Mesothelial cell of epicardium (in vitro differentiated cells): ENCODE measurements around the gene PSMD6. TPM values are rescaled to one million over a fixed set of nuclear protein-coding genes. Genes with fewer than 3 reads are reported as not detected.

Source experiments
- DNase-seq, 2 experiments: peaks; one replicate each; pipeline ENCODE4 v3.0.0; 2021; ENCODE audit warnings: low spot score in 2 of 2; ENCODE audit not compliant: unreplicated experiment in 2 of 2
- H3K27ac Mint-ChIP-seq: 2 replicates; pipeline ENCODE4 v1.8.0; 2021; ENCODE audit warnings: mixed read lengths
- H3K27me3 Mint-ChIP-seq: 2 replicates; pipeline ENCODE4 v1.8.0; 2021; ENCODE audit warnings: low read depth, mixed read lengths
- H3K36me3 Mint-ChIP-seq: 2 replicates; pipeline ENCODE4 v1.8.0; 2021; ENCODE audit warnings: mixed read lengths
- H3K4me1 Mint-ChIP-seq: 2 replicates; pipeline ENCODE4 v1.8.0; 2021; ENCODE audit warnings: mixed read lengths
- H3K4me3 Mint-ChIP-seq: 2 replicates; pipeline ENCODE4 v1.8.0; 2021; ENCODE audit warnings: mild to moderate bottlenecking, moderate library complexity, mixed read lengths
- H3K9me3 Mint-ChIP-seq: 2 replicates; pipeline ENCODE4 v1.8.0; 2021; ENCODE audit warnings: mixed read lengths
- total RNA-seq: library from RNA; stranded (reverse); gene quantifications from 3 replicates; pipeline ENCODE4 v1.2.1, GENCODE V29; 2021
- TF ChIP-seq, protein P1 (sequence below): fragments of 200-600 bp; sonication (generic); IDR thresholded peaks from one replicate; pipeline ENCODE4 v1.5.0; 2021; ENCODE audit warnings: antibody characterized with exemption; ENCODE audit not compliant: unreplicated experiment

The PSMD6 gene
- total RNA-seq, 1 donor from 2014 or later = 73.4 TPM

DNA sequence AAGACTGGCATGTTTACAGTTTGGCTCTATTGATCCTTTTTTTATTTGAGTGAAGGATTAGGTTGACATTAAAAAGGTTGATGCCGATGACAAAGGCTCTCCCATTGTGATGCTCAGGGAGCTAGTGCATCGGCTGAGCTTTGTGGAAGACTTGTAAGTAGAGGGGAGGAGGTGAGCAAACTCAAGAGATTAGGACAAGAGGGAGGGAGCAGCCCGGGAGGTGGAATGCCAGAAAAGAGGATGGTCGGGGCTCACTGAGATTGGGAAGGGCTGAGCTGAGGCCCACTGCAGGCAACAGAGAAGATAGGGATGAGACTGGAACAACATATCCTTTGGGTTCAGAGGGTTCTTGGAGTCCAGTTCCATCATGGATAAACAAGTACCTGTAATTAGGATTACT is 26.5 kb upstream of the PSMD6 start:
- Mint-ChIP-seq H3K4me1 (peaks cover 19% of the 10 kb centered on the region), H3K9me3 (no peaks in the 10 kb centered on the region), H3K4me3 (no peak overlapping the region), H3K36me3 (no peaks in the 10 kb centered on the region), H3K27me3 (peaks cover 17% of the 10 kb centered on the region), H3K27ac (no peak overlapping the region)
- no peak for DNase-seq
- TF ChIP-seq, protein P1, sequence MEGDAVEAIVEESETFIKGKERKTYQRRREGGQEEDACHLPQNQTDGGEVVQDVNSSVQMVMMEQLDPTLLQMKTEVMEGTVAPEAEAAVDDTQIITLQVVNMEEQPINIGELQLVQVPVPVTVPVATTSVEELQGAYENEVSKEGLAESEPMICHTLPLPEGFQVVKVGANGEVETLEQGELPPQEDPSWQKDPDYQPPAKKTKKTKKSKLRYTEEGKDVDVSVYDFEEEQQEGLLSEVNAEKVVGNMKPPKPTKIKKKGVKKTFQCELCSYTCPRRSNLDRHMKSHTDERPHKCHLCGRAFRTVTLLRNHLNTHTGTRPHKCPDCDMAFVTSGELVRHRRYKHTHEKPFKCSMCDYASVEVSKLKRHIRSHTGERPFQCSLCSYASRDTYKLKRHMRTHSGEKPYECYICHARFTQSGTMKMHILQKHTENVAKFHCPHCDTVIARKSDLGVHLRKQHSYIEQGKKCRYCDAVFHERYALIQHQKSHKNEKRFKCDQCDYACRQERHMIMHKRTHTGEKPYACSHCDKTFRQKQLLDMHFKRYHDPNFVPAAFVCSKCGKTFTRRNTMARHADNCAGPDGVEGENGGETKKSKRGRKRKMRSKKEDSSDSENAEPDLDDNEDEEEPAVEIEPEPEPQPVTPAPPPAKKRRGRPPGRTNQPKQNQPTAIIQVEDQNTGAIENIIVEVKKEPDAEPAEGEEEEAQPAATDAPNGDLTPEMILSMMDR = no peak

DNA sequence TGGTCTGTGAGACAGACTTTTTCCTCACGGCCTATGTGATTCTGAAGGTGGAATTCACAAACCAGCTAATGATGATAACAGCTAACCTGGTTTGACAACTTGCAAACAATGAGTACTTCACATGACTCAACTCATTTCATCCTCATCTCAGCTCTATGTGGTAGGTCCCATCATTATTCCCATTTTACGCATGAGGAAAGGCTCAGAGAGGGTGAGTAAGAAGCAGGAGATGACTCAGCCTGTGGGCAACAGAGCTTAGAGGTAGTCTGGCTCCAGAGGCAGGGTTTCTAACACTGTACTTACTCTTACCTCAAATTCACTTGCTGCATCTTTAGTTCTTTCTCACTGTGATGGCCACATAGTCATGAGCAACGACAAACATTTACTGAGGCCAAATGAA is 25.8 kb upstream of the PSMD6 start:
- Mint-ChIP-seq H3K4me3 (no peak overlapping the region), H3K27ac (no peak overlapping the region), H3K27me3 (peaks cover 17% of the 10 kb centered on the region), H3K36me3 (no peaks in the 10 kb centered on the region), H3K9me3 (no peaks in the 10 kb centered on the region), H3K4me1 (peaks cover 19% of the 10 kb centered on the region)
- TF ChIP-seq, protein P1 = no peak
- no peak for DNase-seq

DNA sequence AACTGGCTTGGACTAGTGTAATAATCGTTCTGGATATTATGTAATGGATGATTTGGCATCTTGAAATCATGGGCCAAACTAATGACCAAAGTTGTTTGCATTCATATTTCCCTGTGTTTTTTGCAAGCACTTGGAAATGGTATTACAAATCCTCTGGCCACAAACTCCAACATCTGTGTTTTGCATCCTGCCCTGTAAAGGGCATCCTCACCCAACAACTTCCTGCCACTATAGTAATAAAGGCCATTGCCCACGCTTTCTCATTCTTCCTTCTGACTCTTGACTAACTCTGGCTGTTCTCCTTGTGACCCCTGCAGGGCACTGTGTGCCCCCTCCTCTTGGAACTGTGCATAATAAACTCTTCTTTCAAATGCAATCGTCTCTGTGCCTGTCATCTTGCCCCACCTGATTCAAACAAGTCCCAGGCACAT is 25.4 kb upstream of the PSMD6 start:
- no peaks in the 10 kb centered on the region for H3K9me3 Mint-ChIP-seq
- H3K4me1 Mint-ChIP-seq = peaks cover 19% of the 10 kb centered on the region
- no peak overlapping the region for H3K27ac Mint-ChIP-seq
- DNase-seq = no peak
- H3K4me3 Mint-ChIP-seq = no peak overlapping the region
- TF ChIP-seq, protein P1 = no peak
- H3K27me3 Mint-ChIP-seq = peaks cover 19% of the 10 kb centered on the region
- H3K36me3 Mint-ChIP-seq = no peaks in the 10 kb centered on the region

DNA sequence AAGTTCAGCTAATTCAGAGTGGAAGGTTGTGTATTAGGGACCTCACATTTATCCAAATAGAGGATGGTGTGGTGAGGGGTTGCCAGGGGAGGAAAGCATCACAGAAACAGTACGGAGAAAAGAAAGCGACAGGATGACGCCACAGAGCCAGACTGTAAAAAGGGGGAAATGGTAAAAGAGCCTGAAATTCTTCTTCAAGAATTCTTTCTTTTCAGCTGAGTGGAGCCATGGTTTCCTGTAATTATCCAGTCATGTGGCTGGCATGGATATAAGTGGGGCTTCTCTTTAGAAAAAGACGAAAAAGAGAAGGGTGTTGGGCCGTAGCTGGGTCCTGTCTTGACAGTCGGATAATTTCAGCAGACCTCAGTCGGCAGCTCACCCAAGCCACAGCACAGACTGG is 24.5 kb upstream of the PSMD6 start:
- Mint-ChIP-seq H3K27ac (peak overlapping the region; percentile 76), H3K4me1 (peaks cover 19% of the 10 kb centered on the region), H3K27me3 (peaks cover 19% of the 10 kb centered on the region), H3K4me3 (no peak overlapping the region), H3K9me3 (no peaks in the 10 kb centered on the region), H3K36me3 (no peaks in the 10 kb centered on the region)
- no peak for DNase-seq
- TF ChIP-seq, protein P1 = no peak

DNA sequence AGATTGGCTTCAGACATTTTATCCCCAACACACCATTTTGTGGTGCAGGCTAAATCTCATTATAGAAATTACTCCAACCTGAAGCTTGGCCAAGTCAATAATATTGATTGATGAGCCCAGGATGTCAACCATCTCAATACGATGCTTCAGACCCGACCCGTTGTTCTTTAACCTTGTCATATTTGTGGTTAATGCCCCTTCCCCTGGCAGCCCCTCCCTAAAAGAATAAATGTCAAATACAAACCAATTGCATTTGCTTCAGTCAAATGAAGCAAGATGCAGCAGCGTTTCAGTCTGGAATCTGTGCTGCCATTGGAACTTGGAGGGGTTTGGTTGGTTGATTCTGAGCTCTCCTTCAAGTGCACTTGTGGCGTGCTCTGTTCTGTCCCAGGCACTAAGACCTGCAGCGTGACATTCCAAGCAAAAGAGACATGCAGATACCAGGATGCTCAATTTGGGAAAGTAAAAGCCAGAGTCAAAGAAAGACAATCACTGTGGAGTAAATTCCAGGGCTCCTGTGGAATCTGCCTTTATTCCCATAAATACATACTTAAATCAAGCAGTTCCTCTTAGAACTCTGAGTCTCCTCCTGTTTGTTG is 23.8 kb upstream of the PSMD6 start:
- TF ChIP-seq, protein P1 = no peak
- H3K4me1 Mint-ChIP-seq = peaks cover 19% of the 10 kb centered on the region
- peak overlapping the region; percentile 48 for H3K27ac Mint-ChIP-seq
- no peaks in the 10 kb centered on the region for H3K9me3 Mint-ChIP-seq
- DNase-seq = no peak
- peaks cover 19% of the 10 kb centered on the region for H3K27me3 Mint-ChIP-seq
- no peak overlapping the region for H3K4me3 Mint-ChIP-seq
- no peaks in the 10 kb centered on the region for H3K36me3 Mint-ChIP-seq

DNA sequence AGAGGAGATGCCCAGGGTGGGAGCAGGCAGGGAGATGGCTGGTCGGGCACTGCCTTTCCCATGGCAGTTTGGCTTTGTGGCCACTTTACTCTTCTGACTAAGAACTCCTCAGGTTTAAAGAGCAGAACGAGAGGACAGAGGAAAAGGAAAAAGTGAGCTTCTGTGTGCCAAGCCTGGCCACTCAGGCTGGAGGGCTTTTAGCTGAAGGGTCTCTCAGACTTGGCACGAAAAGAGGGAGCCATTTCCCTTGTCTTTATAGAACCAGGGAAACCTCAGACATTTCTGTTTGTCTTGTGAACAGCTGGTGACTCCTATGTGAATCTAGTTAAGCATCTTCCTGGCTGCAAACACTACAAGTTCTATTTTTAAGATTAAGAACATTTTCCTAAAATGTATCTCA is 23.3 kb upstream of the PSMD6 start:
- TF ChIP-seq, protein P1 = no peak
- Mint-ChIP-seq H3K9me3 (no peaks in the 10 kb centered on the region), H3K36me3 (no peaks in the 10 kb centered on the region), H3K27ac (no peak overlapping the region), H3K4me1 (peaks cover 19% of the 10 kb centered on the region), H3K27me3 (peaks cover 22% of the 10 kb centered on the region), H3K4me3 (no peak overlapping the region)
- no peak for DNase-seq
